Neural progenitor cell (in vitro differentiated cells): Measurements from ENCODE around the gene GRIK1. TPM values are rescaled to one million over a fixed set of nuclear protein-coding genes. Genes with fewer than 3 reads are reported as not detected.

Experiments
- DNase-seq: peaks from one replicate; pipeline ENCODE4 v3.0.0-alpha.2; 2016; ENCODE audit warnings: low spot score
- H2AFZ ChIP-seq: fragments of 200-600 bp; sonication (generic); replicated peaks from 2 replicates; pipeline ENCODE4 v1.6.1; 2016; ENCODE audit warnings: antibody characterized with exemption
- H3F3A ChIP-seq: fragments of 200-600 bp; sonication (generic); 2 replicates; pipeline ENCODE4 v1.6.1; 2016; ENCODE audit warnings: antibody characterized with exemption, low read depth
- H3K27ac ChIP-seq: fragments of 200-600 bp; sonication (generic); 2 replicates; pipeline ENCODE4 v1.5.1; 2016; ENCODE audit warnings: mild to moderate bottlenecking
- H3K27me3 ChIP-seq: fragments of 200-600 bp; sonication (generic); 2 replicates; pipeline ENCODE4 v1.6.1; 2016; ENCODE audit warnings: mild to moderate bottlenecking, moderate library complexity
- H3K36me3 ChIP-seq: fragments of 200-600 bp; sonication (generic); 2 replicates; pipeline ENCODE4 v1.5.1; 2016
- H3K4me1 ChIP-seq: fragments of 200-600 bp; sonication (generic); 2 replicates; pipeline ENCODE4 v1.6.1; 2016; ENCODE audit warnings: mixed run types
- H3K4me2 ChIP-seq: fragments of 200-600 bp; sonication (generic); 2 replicates; pipeline ENCODE4 v1.6.1; 2016
- H3K4me3 ChIP-seq: fragments of 200-600 bp; sonication (generic); 2 replicates; pipeline ENCODE4 v1.5.1; 2016
- H3K79me2 ChIP-seq: fragments of 200-600 bp; sonication (generic); 2 replicates; pipeline ENCODE4 v1.6.1; 2016; ENCODE audit warnings: low read depth
- H3K9ac ChIP-seq: fragments of 200-600 bp; sonication (generic); 2 replicates; pipeline ENCODE4 v1.6.1; 2016
- H3K9me3 ChIP-seq: fragments of 200-600 bp; sonication (generic); 2 replicates; pipeline ENCODE4 v1.5.1; 2016; ENCODE audit warnings: low read depth
- H4K20me1 ChIP-seq: fragments of 200-600 bp; sonication (generic); 2 replicates; pipeline ENCODE4 v1.6.1; 2016; ENCODE audit warnings: low read depth
- H3K27ac Mint-ChIP-seq: 3 replicates; pipeline ENCODE4 v1.8.0; 2021; ENCODE audit warnings: mixed read lengths
- H3K27me3 Mint-ChIP-seq: 2 replicates; pipeline ENCODE4 v1.8.0; 2022; ENCODE audit warnings: low read depth, mild to moderate bottlenecking, inconsistent platforms, moderate library complexity, mixed read lengths; ENCODE audit not compliant: insufficient read depth
- H3K36me3 Mint-ChIP-seq: 3 replicates; pipeline ENCODE4 v1.8.0; 2021; ENCODE audit warnings: mixed read lengths
- H3K4me1 Mint-ChIP-seq: 3 replicates; pipeline ENCODE4 v1.8.0; 2021; ENCODE audit warnings: mixed read lengths
- H3K4me3 Mint-ChIP-seq: 3 replicates; pipeline ENCODE4 v1.8.0; 2021; ENCODE audit warnings: mild to moderate bottlenecking, moderate library complexity, mixed read lengths
- H3K9me3 Mint-ChIP-seq: 3 replicates; pipeline ENCODE4 v1.8.0; 2020; ENCODE audit warnings: mixed read lengths
- EZH2 ChIP-seq: fragments of 200-600 bp; sonication (generic); IDR thresholded peaks from 2 replicates; pipeline ENCODE4 v1.6.1; 2017; ENCODE audit warnings: antibody characterized with exemption, mild to moderate bottlenecking, moderate library complexity
- EZH2phosphoT487 ChIP-seq: fragments of 200-600 bp; sonication (generic); IDR thresholded peaks from 2 replicates; pipeline ENCODE4 v1.6.1; 2017; ENCODE audit warnings: antibody characterized with exemption
- total RNA-seq: library from RNA; depleted of rRNA; stranded (reverse); fragments of >200 nt; gene quantifications from 2 replicates; pipeline ENCODE4 v1.2.3, GENCODE V29; 2015; ENCODE audit warnings: low replicate concordance
- TF ChIP-seq, protein P1 (sequence below): fragments of 200-600 bp; sonication (generic); IDR thresholded peaks from 2 replicates; pipeline ENCODE4 v1.5.1; 2017; ENCODE audit warnings: antibody characterized with exemption, mild to moderate bottlenecking

The GRIK1 gene
- total RNA-seq, 1 donor from 2014 or later: 1.6 TPM

DNA sequence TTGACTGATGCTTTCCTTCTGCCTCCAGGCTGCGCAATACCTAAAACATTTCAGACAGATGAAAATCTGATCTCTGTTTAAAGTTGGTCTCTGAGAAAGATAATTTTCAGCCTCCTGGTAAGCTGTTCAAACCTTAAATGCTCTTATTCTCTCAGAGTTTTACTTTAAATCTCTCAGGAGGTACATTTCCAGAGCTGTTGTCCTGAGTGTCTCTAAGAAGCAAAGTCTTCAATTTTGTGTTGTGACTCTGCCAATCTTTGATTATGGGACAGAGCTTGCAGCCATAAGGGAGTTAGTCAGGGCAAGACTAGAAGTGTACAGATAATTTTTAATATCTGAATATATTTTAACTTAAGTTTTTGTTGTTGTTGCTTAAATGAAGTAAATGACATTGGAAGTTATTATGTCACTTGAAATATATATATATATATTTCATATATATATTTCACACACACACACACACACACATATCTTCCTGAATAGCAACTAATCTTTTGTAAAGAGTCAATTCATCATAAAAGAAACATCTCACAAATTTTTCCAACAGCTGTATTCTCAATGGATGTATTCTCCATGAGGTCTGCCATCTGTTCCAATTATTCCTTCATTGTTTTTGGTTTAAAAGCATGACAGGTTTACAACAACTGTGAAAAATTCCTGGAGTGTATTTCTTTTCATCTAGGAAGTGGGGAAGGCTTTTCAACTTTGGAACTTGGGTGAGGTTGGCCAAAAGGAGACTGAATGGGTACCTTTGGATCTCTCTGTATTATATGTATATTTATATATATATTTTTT lies 381.7 kb downstream of the GRIK1 start:
- H3K27ac Mint-ChIP-seq: no peak overlapping the region
- no peak for TF ChIP-seq EZH2phosphoT487
- TF ChIP-seq EZH2: no peak
- TF ChIP-seq, protein P1, sequence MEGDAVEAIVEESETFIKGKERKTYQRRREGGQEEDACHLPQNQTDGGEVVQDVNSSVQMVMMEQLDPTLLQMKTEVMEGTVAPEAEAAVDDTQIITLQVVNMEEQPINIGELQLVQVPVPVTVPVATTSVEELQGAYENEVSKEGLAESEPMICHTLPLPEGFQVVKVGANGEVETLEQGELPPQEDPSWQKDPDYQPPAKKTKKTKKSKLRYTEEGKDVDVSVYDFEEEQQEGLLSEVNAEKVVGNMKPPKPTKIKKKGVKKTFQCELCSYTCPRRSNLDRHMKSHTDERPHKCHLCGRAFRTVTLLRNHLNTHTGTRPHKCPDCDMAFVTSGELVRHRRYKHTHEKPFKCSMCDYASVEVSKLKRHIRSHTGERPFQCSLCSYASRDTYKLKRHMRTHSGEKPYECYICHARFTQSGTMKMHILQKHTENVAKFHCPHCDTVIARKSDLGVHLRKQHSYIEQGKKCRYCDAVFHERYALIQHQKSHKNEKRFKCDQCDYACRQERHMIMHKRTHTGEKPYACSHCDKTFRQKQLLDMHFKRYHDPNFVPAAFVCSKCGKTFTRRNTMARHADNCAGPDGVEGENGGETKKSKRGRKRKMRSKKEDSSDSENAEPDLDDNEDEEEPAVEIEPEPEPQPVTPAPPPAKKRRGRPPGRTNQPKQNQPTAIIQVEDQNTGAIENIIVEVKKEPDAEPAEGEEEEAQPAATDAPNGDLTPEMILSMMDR: no peak
- Histone ChIP-seq H3K79me2 (no peaks in the 10 kb centered on the region), H3K9ac (no peak overlapping the region), H3K36me3 (no peaks in the 10 kb centered on the region), H3K27me3 (no peaks in the 10 kb centered on the region), H3K9me3 (no peaks in the 10 kb centered on the region), H3K4me3 (no peak overlapping the region), H3K27ac (no peak overlapping the region), H4K20me1 (no peaks in the 10 kb centered on the region), H3F3A (no peaks in the 10 kb centered on the region), H3K4me2 (no peak overlapping the region), H3K4me1 (no peaks in the 10 kb centered on the region), H2AFZ (no peak overlapping the region)
- no peaks in the 10 kb centered on the region for H3K4me1 Mint-ChIP-seq
- H3K27me3 Mint-ChIP-seq: no peaks in the 10 kb centered on the region
- H3K4me3 Mint-ChIP-seq: no peak overlapping the region
- DNase-seq: no peak
- H3K9me3 Mint-ChIP-seq: no peaks in the 10 kb centered on the region
- H3K36me3 Mint-ChIP-seq: no peaks in the 10 kb centered on the region

GRCh38 chr21:29557200-29557599 lies 382.6 kb downstream of the GRIK1 start:
- no peaks in the 10 kb centered on the region for H3K36me3 Mint-ChIP-seq
- H3K79me2 ChIP-seq: no peaks in the 10 kb centered on the region
- no peaks in the 10 kb centered on the region for H3K4me1 Mint-ChIP-seq
- no peak overlapping the region for H3K4me2 ChIP-seq
- no peaks in the 10 kb centered on the region for H3K36me3 ChIP-seq
- no peaks in the 10 kb centered on the region for H3K27me3 Mint-ChIP-seq
- TF ChIP-seq, protein P1: no peak
- no peak overlapping the region for H3K4me3 Mint-ChIP-seq
- no peak overlapping the region for H3K27ac ChIP-seq
- no peak overlapping the region for H3K27ac Mint-ChIP-seq
- no peaks in the 10 kb centered on the region for H4K20me1 ChIP-seq
- H3K4me3 ChIP-seq: no peak overlapping the region
- H3K9me3 Mint-ChIP-seq: no peaks in the 10 kb centered on the region
- no peak for DNase-seq
- H3F3A ChIP-seq: no peaks in the 10 kb centered on the region
- no peaks in the 10 kb centered on the region for H3K4me1 ChIP-seq
- H2AFZ ChIP-seq: no peak overlapping the region
- H3K27me3 ChIP-seq: no peaks in the 10 kb centered on the region
- H3K9ac ChIP-seq: no peak overlapping the region
- no peaks in the 10 kb centered on the region for H3K9me3 ChIP-seq

DNA sequence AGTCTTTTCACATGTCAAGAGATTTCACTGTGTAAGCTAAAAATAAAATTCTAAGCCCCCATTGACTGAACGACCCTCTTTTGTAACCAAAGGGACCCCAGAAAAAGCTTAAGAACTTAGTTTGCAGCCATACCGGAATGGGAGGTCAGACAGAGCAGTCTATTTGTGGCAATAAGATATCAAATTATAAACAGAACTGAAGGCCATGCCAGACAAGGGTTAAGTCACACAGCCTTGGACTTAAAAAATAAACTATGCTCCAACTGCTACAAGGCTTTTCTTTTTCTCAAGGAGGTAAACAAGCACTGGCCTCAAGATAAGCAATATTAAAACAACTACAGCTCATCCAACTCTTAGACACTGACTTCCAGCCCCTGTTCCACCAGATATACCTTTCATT lies 384.2 kb downstream of the GRIK1 start:
- Histone ChIP-seq H3F3A (no peaks in the 10 kb centered on the region), H3K4me3 (no peak overlapping the region), H3K9ac (no peak overlapping the region), H3K36me3 (no peaks in the 10 kb centered on the region), H3K4me2 (no peak overlapping the region), H4K20me1 (no peaks in the 10 kb centered on the region), H3K9me3 (no peaks in the 10 kb centered on the region), H3K4me1 (no peaks in the 10 kb centered on the region), H3K79me2 (no peaks in the 10 kb centered on the region), H3K27ac (no peak overlapping the region), H2AFZ (no peak overlapping the region), H3K27me3 (no peaks in the 10 kb centered on the region)
- Mint-ChIP-seq H3K4me3 (no peak overlapping the region), H3K4me1 (no peaks in the 10 kb centered on the region), H3K27ac (no peak overlapping the region), H3K27me3 (no peaks in the 10 kb centered on the region), H3K9me3 (no peaks in the 10 kb centered on the region), H3K36me3 (no peaks in the 10 kb centered on the region)
- no peak for DNase-seq
- no peak for TF ChIP-seq EZH2phosphoT487
- TF ChIP-seq, protein P1: no peak
- no peak for TF ChIP-seq EZH2
